T-helper 22 cell (primary cell): Measurements from ENCODE around the gene OSBPL1A.

ENCODE experiments used
- DNase-seq: peaks from one replicate; pipeline ENCODE4 v3.0.0-alpha.2; 2020; ENCODE audit warnings: low read depth

The OSBPL1A gene

DNA sequence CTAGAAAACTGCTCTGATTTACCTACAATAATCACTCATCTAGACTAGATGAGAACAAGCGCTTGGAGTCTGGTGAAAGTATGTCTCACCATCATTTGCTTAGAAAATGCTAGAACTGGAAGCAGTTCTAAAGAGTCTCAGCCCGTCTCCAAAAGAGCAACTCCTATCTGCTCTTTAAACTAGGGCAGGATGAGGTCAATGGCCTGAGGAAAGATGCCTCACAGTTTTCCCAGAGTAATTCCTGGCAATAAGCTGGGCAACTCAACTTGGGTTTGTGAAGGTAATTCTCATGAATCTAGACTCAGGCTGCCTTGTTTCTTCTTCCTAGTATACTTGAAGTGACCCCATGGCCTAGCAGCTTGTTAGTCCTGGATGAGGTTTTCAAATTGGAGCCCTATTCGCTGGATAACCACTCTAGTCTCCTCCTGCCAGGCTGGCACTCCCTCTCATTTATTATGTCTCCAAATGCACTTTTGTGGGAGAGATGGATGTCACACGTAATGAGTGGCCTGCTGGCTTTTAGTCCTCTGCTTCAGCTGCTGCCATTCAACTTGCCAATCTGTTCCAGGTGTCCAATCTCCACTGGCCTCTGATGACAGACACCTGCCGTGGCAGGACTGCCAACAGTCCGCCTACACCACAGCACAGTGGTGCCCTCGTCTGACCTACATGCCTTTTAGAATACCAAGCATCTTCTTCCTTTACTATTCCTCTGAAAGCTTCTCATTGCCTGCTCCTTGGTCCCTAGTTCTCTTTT lies 177.9 kb downstream of the OSBPL1A start:
- no peak for DNase-seq

GRCh38 chr18:24214913-24215312 lies 182.7 kb downstream of the OSBPL1A start:
- DNase-seq: no peak

DNA sequence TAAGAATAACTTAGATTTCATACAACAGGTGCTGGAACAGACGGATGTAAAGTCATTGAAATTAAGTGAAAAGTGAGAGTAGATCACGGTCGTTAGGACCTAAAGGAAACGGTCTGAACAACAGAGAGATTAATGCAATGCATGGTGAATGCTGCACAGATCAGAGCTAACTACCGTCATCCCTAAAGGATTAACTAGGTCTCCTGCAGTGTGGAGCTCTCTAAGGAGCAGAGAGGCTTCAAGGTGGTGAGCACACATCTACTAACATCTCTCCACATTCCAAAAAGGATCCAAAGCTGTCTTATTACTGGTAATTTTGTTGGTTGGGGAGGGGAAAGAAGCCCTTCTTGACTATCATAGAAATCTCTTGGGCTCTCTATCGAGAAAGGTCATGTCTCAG lies 183.5 kb downstream of the OSBPL1A start:
- no peak for DNase-seq

DNA sequence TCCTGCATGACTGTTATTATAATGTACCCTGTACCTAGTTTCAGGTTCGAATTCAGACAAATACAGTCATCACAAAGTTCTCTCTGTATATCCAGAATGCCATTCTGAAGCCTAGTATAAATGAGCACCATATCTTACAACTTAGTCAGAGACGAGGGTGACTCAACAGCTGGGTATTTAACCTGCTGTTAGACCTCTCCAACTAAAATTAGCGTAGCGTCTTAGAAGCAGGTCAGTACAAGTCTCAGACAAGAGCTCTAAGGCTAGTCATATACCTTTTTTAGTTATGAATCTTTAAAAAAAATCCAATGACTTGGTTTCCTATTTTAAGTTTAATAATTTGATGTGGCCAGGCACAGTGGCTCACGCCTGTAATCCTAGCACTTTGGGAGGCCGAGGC lies 184.7 kb downstream of the OSBPL1A start:
- DNase-seq: no peak

GRCh38 chr18:24209558-24209957 lies 188.1 kb downstream of the OSBPL1A start:
- DNase-seq: no peak

DNA sequence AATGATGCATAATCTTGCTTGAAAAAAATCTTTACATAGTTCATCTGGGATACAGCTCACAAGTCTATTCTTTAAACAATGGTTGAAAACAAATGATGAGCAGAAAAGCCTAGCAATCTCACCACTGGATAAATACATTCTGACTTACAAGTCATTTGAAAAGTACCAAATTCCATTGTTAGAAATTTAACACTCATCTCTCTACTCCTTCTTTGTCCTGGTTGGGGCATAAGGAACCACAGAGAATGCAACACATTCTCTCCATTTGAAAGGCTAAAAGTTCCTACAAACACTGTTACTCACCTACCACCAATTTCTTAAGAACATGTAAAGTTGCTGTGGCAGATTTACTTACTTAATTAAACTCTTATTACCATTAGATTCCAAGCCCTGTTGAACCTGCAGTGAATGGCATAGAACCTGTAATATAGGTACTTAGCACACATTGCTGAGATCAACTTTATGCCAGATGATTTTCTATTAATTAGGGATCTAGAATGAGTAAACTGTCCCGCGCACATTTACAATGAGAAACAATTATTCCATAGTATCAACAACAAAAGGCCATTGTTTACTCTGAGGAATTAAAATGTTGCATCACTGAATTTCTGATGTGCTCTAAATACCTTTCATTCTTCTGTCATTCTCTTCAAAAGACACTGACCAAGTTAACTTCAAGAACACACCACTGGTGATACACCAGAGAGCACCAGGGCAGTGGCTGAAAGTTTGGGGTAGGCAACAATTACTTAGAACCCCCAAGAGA lies 189.2 kb downstream of the OSBPL1A start:
- DNase-seq: no peak

DNA sequence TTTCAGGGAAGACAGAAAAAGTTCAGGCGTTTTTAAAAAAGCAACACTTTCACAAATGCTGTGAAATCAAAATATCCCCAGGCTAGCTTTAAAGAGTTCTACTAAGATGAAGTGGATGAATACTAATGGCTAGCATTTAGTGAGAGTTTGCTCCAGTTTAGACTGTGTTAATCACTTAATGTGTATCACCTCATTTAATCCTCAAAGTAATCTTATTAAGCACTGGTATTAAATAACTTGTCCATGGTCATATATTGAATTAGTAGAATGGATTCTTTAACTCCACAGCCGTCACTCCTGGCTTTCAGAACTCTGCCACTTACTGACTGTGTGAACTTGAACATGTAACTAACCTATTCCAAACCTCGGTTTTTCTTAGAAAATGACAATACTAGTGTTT lies 192.7 kb downstream of the OSBPL1A start:
- no peak for DNase-seq

DNA sequence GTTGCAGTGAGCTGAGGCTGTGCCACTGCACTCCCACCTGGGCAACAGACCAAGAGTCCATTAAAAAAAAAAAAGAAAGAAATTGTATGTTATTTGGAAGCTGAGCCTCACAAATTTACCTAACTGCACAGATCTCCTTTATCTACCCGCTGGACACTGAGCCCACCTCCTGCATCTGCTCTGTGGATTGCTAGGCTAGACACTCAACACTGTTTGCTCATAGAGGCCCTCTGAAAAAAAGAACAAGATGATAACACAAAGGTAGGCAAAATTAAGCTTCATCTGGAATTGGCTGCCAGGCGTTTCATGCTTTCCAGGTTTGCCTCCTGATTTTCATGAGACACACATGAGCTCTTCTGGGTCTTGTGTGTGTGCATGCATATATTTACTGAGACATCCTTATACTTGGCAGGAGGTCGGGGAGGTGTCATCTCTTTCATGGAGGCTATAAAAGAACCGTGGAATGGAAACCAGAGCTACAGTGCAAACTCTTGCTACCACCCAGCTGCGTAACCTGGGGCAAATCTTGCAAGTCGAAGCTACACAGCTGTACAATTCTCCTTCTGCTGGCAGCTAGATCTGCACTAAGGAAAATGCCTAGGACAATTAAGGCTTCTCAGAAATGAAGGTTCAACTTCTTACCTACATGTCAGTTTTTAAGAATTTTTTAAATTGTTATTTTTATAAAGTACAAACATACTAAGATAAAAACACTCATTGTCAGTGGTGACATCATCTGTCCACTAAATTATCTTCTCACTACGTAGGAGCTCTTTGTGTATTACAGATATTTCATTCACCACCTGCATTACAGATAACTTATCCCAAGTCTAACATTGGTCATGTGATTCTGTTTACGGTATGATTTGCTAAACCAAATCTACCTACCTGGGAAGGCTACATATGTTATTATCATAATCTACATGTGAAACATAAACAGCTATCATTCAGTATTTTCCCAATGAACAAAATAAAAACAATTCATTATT lies 195.6 kb downstream of the OSBPL1A start:
- DNase-seq: no peak

- DNase-seq: no peak
Observed at GRCh38 chr18:24200494-24201290, 196.9 kb downstream of the OSBPL1A start.

- no peak for DNase-seq
Observed at GRCh38 chr18:24199372-24199962, 198.2 kb downstream of the OSBPL1A start.

DNA sequence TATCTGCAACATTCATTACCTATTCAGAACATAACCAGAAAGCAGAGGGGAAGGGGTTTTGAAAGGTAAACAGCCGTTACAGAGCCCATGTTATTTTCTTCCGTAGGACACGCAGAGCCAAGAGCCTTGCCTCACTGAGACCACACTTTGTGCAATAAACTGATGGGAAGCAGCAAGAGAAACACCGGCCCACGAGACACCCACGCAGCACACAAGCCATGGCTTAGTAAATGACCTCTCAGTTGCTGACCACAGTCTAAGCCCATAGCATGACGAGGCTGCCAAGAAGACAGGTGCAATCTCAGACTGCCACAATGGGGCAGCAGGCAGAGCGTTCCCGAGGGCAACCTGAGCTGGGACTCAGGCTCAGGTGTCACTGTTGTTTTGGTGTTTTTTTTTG lies 199.2 kb downstream of the OSBPL1A start:
- DNase-seq: no peak

- DNase-seq: no peak
Observed at GRCh38 chr18:24197412-24197811, 200.2 kb downstream of the OSBPL1A start.

- no peak for DNase-seq
Observed at GRCh38 chr18:24196764-24197163, 200.9 kb downstream of the OSBPL1A start.

DNA sequence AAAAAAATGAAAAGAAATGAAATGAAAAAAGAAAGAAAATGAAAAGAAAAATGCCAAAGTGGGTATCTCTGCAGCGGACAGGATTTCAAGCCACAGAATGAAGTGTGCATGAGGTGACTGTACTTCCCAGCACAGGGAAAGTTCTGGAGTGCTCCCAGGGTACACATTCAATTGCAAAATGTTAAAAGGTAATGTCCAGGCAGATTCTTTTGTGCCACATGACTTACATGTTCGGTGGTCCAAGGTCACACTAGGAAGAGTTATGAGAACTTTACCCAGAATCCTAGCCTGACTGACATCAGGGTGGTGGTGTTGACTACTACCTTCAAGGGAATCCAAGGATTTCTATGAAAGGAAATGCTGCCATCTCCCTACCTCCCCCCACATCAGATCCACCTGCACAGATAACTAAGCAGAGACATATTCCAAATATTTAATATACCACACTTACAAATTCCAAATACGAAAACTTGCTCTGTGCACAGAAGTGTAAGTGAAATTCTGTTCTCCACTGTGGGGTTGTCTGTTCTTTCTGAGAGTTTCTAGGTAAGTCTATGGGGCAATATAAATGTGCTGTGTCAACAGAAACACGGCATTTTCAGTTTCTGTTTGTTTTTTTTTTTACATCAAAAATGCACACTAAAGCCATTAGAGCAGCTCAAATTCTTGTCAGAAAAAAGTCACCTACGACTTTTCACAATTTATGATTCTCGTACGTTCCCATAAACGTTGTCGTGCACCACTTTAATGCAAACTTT lies 202.1 kb downstream of the OSBPL1A start:
- DNase-seq: no peak

DNA sequence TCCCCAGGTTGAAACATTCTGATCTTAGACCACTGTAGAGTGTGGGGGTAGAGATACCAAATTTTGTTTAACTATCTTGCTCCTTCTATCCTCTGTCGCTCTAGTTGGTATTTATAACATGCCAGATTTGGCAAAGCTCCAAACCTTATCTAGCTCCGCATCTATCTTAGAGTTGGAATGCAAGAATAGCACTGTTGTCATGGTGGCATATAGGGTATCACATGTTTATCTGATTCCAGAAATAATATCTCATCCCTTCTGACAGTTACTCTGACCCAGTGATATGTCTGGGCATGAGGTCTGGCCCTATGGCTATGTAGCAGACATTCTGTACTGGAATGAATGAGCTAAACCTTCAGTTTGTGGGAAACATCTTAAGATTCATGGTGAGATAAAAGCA lies 207.0 kb downstream of the OSBPL1A start:
- DNase-seq: no peak

DNA sequence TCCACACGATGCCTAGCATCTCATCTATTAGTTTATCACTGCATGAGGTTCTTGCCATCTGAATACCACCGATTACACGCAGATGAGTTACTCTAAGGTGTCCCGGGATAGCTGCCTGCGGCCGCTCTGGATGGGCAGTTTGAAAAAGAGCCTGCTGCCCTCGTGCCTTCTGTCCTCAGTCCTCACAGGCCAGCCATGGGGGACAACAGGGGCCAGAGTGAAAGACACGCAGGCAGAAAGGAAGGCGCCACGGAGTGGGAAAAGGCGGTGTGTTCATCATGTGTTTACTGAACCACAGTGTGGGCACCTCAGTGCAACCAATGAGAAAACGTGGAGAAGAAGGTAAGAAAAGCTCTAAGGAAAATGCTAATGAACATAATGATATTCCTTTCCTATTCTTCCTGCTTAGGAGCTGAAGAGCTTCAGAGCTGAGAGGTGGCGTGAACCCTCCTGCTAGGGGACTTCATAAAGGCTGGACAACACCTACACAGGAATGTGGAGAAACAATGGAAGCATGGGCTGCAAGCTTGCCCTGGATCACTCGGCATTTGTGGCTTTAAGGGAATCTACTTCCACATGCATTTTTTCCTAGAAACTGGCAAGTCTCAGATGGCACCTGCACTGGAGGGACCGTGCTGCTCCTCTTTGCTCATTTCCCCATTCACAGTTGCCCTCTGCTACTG lies 207.8 kb downstream of the OSBPL1A start:
- DNase-seq: no peak

DNA sequence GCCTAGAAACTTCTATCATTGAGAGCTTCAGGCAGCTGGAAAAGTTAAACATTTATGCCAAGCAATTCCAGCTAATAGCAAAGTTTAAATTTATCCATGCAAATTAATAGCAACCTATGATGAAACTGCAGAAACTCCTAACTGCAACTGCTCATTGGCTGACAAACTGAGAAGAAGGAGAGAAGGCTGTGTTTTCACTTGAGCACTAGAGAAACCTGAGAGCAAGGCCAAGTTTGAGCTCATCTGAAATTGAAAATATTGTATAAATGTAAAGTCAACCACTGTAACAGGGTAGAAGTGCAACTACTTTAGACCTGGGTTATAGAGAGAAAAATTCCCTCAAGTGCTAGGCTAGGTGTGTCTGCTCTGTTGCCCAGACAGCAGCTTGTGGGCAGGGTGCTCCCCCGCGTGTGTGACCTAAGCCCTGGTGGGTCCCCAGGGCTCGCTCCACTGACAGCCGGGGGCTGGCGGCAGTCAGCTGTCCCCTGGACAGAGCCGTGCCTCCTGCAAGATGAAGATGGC lies 208.6 kb downstream of the OSBPL1A start:
- no peak for DNase-seq

DNA sequence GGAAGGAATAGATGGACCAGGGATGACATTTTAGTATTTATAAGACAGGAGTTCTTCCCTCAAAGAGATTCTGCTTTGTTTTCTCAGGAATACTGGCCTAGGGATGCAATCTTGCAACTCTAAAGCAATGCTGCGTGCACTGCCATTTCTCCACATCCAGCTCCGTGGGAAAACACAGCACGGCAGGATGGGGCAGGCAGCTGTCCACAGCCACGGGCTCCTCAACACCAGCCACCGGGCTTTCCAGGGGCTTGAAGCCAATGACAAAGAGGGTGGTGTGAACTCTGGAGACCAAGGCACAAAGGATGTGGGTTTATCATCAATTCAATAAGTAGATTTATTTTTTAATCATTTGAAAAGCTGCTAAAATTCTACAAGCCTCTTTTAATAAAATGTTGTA lies 209.5 kb downstream of the OSBPL1A start:
- no peak for DNase-seq

DNA sequence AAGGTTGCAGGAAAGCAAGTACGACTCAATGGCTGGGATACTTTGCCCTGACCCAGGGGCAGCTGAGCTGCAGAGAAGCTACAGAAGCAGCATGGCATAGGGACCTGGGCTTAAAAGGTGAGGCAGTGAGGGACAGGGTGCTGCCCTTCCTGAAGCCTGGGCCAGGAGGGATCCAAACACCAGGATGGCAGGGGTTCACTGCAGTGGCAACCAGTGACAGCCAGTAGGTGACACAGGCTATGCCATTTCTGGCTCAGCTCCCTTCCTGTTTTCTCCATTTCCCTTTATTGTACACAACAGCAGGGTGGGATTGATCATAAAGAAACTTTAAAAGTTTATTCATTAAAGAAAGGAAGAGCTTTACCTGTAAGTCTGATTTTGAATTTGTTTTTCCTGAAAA lies 209.9 kb downstream of the OSBPL1A start:
- no peak for DNase-seq

DNA sequence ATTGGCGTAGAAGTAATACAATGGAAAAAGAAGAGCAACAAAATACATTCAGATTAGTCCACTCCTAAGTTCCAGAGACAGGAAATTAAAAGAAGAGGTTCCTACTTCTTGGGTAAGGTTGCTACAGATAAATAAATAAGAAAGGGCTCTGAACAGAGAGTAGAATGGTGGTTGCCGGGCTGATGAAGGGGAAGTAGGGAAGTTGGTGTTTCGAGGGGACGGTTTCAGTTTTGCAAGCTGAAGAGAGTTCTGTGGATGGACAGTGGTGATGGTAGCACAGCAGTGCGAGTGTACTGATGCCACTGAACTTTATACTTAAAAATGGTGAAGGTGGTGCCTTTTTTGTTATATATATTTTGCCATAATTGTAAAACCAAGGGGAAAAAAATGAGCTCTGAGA lies 210.6 kb downstream of the OSBPL1A start:
- DNase-seq: no peak
